HepG2 (cell line): Measurements from ENCODE around the gene LHFPL6. TPM values are rescaled to one million over a fixed set of nuclear protein-coding genes. Genes with fewer than 3 reads are reported as not detected.

Experiments used
- ATAC-seq: fragments of 200-7000 bp; cut with Tn5 transposase; 3 replicates; pipeline ENCODE4 v1.9.1; 2020; ENCODE audit warnings: mild to moderate bottlenecking, moderate library complexity
- BruUV-seq: library from RNA; stranded (reverse); fragments of 400-500 nt; replicated peaks from 2 replicates; lab custom pipeline; 2021; lab: Mats Ljungman, UMichigan
- CTCF ChIA-PET: fragments of 300-600 bp; formaldehyde crosslinking; extraction: SDS; loops from one replicate; lab custom pipeline; 2021; ENCODE audit warnings: low total read pairs, inconsistent platforms, low intra/inter-chr PET ratio; lab: Yijun Ruan, JAX
- POLR2A ChIA-PET: fragments of 350-600 bp; sonication (Branson Sonifier 250); formaldehyde crosslinking; loops from one replicate; lab custom pipeline; 2020; ENCODE audit warnings: antibody characterized with exemption, inconsistent platforms; lab: Yijun Ruan, JAX
- DNase-seq: peaks from one replicate; pipeline ENCODE4 v3.0.0-alpha.2; 2015; ENCODE audit warnings: low spot score
- FAIRE-seq: peaks from 3 replicates; lab custom pipeline; 2011; peaks lifted over from hg19 to GRCh38; lab: Jason Lieb, UNC
- H2AFZ ChIP-seq: one replicate; pipeline ENCODE4 v1.6.1; 2011; ENCODE audit warnings: low read length, inconsistent platforms
- H3K27ac ChIP-seq: fragments of 300-600 bp; 3 replicates; pipeline ENCODE4 v1.8.0; 2011; ENCODE audit warnings: mixed run types, mild to moderate bottlenecking, mixed read lengths, low read length, inconsistent platforms; ENCODE audit not compliant: insufficient read depth; ENCODE audit errors: extremely low read length
- H3K27me3 ChIP-seq, 2 experiments: fragments of 200-600 bp in 1 of 2; 2 replicates in 1 of 2; 3 replicates in 1 of 2; pipeline versions ENCODE4 v1.6.0 to v1.8.0; 2011; ENCODE audit warnings: low read length in 2 of 2, mild to moderate bottlenecking in 2 of 2, moderate library complexity in 2 of 2, inconsistent platforms in 1 of 2; ENCODE audit not compliant: insufficient read depth in 2 of 2, control insufficient read depth in 1 of 2
- H3K36me3 ChIP-seq, 2 experiments: fragments of 200-600 bp in 1 of 2; replicated peaks in 1 of 2; 2 replicates in 1 of 2; 3 replicates in 1 of 2; pipeline versions ENCODE4 v1.5.1 to v1.8.0; 2011; ENCODE audit warnings: low read length in 2 of 2, inconsistent platforms in 1 of 2; ENCODE audit not compliant: insufficient read depth in 2 of 2, control insufficient read depth in 1 of 2
- H3K4me1 ChIP-seq: 2 replicates; pipeline ENCODE4 v1.5.1; 2012; ENCODE audit warnings: low read length, inconsistent platforms; ENCODE audit not compliant: insufficient read depth
- H3K4me2 ChIP-seq: 2 replicates; pipeline ENCODE4 v1.6.0; 2011; ENCODE audit warnings: low read depth, low read length, inconsistent platforms
- H3K4me3 ChIP-seq, 3 experiments: fragments of 200-600 bp in 1 of 3; sonication (generic), shearing (Covaris generic) in 1 of 3; replicated peaks in 1 of 3; 2 replicates each; pipeline ENCODE4 v1.5.1; 2011 to 2016; ENCODE audit warnings: low read length in 3 of 3, inconsistent platforms in 2 of 3, low read depth in 2 of 3, mild to moderate bottlenecking in 2 of 3, control low read depth in 1 of 3, mixed read lengths in 1 of 3; ENCODE audit not compliant: insufficient read depth in 1 of 3
- H3K79me2 ChIP-seq: one replicate; pipeline ENCODE4 v1.6.1; 2011; ENCODE audit warnings: low read length, inconsistent platforms; ENCODE audit not compliant: insufficient read depth
- H3K9ac ChIP-seq: 2 replicates; pipeline ENCODE4 v1.6.0; 2011; ENCODE audit warnings: mild to moderate bottlenecking, low read depth, low read length, inconsistent platforms; ENCODE audit not compliant: insufficient read depth
- H3K9me3 ChIP-seq: 2 replicates; pipeline ENCODE4 v1.5.1; 2012; ENCODE audit warnings: mild to moderate bottlenecking, low read length
- H4K20me1 ChIP-seq: 2 replicates; pipeline ENCODE4 v1.6.0; 2011; ENCODE audit warnings: inconsistent platforms, mild to moderate bottlenecking, low read length, moderate library complexity; ENCODE audit not compliant: insufficient read depth
- ETS1 ChIP-seq: sonication (generic); formaldehyde crosslinking; IDR thresholded peaks from 2 replicates; pipeline ENCODE4 v1.4.0; 2020; ENCODE audit warnings: missing genetic modification reagents
- FOXM1 ChIP-seq: sonication (generic); formaldehyde crosslinking; IDR thresholded peaks from 2 replicates; pipeline ENCODE4 v1.5.0; 2020; ENCODE audit warnings: missing genetic modification reagents
- HMGXB4 ChIP-seq, 2 experiments: sonication (generic) in 1 of 2; formaldehyde crosslinking in 1 of 2; IDR thresholded peaks; 2 replicates each; pipeline versions ENCODE4 v1.4.0 to v1.6.1; 2018 to 2020; ENCODE audit warnings: missing genetic modification reagents in 2 of 2, borderline replicate concordance in 1 of 2, low read depth in 1 of 2, mild to moderate bottlenecking in 1 of 2, missing biosample characterization in 1 of 2
- IRX3 ChIP-seq: sonication (generic); formaldehyde crosslinking; IDR thresholded peaks from 2 replicates; pipeline ENCODE4 v1.8.1; 2023; ENCODE audit warnings: mild to moderate bottlenecking, low read depth, missing genetic modification reagents, borderline replicate concordance
- PAF1 ChIP-seq: IDR thresholded peaks from 2 replicates; pipeline ENCODE4 v1.6.1; 2016; ENCODE audit warnings: missing genetic modification reagents, missing compliant biosample characterization
- PBX3 ChIP-seq: sonication (generic); formaldehyde crosslinking; IDR thresholded peaks from 2 replicates; pipeline ENCODE4 v1.8.1; 2023; ENCODE audit warnings: missing genetic modification reagents, inconsistent platforms, borderline replicate concordance
- PITX1 ChIP-seq: sonication (generic); formaldehyde crosslinking; IDR thresholded peaks from 2 replicates; pipeline ENCODE4 v1.5.1; 2020; ENCODE audit warnings: mild to moderate bottlenecking, missing genetic modification reagents
- POGZ ChIP-seq: sonication (generic); formaldehyde crosslinking; IDR thresholded peaks from 2 replicates; pipeline ENCODE4 v1.4.0; 2020; ENCODE audit warnings: mild to moderate bottlenecking, missing genetic modification reagents
- REPIN1 ChIP-seq: sonication (generic); formaldehyde crosslinking; IDR thresholded peaks from 2 replicates; pipeline ENCODE4 v1.8.0; 2022; ENCODE audit warnings: missing genetic modification reagents, low read depth, mild to moderate bottlenecking, borderline replicate concordance
- RXRA ChIP-seq: sonication (generic); formaldehyde crosslinking; IDR thresholded peaks from 2 replicates; pipeline ENCODE4 v1.5.1; 2020; ENCODE audit warnings: missing genetic modification reagents
- SRF ChIP-seq: IDR thresholded peaks from 2 replicates; pipeline ENCODE4 v1.6.1; 2011; ENCODE audit warnings: mild to moderate bottlenecking, low read depth, low read length, moderate library complexity
- TFAP4 ChIP-seq: sonication (generic); IDR thresholded peaks from 2 replicates; pipeline ENCODE4 v1.6.1; 2016; ENCODE audit warnings: low read depth, borderline replicate concordance
- TFDP2 ChIP-seq: sonication (generic); formaldehyde crosslinking; IDR thresholded peaks from 2 replicates; pipeline ENCODE4 v1.4.0; 2020; ENCODE audit warnings: missing genetic modification reagents
- ZBTB38 ChIP-seq: sonication (generic); formaldehyde crosslinking; IDR thresholded peaks from 2 replicates; pipeline ENCODE4 v1.5.1; 2020; ENCODE audit warnings: mild to moderate bottlenecking, missing genetic modification reagents
- ZNF253 ChIP-seq: sonication (generic); formaldehyde crosslinking; IDR thresholded peaks from 2 replicates; pipeline ENCODE4 v1.8.0; 2022; ENCODE audit warnings: mild to moderate bottlenecking, missing genetic modification reagents, borderline replicate concordance
- ZNF329 ChIP-seq: sonication (generic); formaldehyde crosslinking; IDR thresholded peaks from 2 replicates; pipeline ENCODE4 v1.9.0; 2021; ENCODE audit warnings: low read depth, mild to moderate bottlenecking, missing genetic modification reagents
- ZNF510 ChIP-seq: sonication (generic); formaldehyde crosslinking; IDR thresholded peaks from 2 replicates; pipeline ENCODE4 v1.4.0; 2020; ENCODE audit warnings: low read depth, mild to moderate bottlenecking, missing genetic modification reagents
- ZNF558 ChIP-seq: sonication (generic); formaldehyde crosslinking; IDR thresholded peaks from 2 replicates; pipeline ENCODE4 v1.9.0; 2022; ENCODE audit warnings: mild to moderate bottlenecking, missing genetic modification reagents, borderline replicate concordance
- WGBS: methylation state at CpG from one replicate; pipeline ENCODE4 v1.1.6; 2017; ENCODE audit warnings: low lambda C conversion rate; 5-methylcytosine and 5-hydroxymethylcytosine counted together
- in situ Hi-C: cut with HindIII; loops from 2 replicates; pipeline ENCODE4 v1.10.0; 2017; ENCODE audit warnings: low pct_unique_long_range_greater_than_20kb; ENCODE audit not compliant: extremely low pct_ligation_motif_present
- intact Hi-C: fragments of 100-400 bp; cut with micrococcal nuclease; formaldehyde crosslinking; loops from one replicate; pipeline ENCODE4 v1.10.0; 2022; ENCODE audit not compliant: unreplicated experiment
- polyA plus RNA-seq, 8 experiments: library from polyadenylated mRNA; depleted of rRNA in 3 of 8; stranded (reverse) in 7 of 8; unstranded in 1 of 8; fragments of >200 nt; fragmentation: Illumina TruSeq in 4 of 8; extraction: Trizol in 4 of 8; gene quantifications; 2 replicates each; pipeline versions ENCODE4 v1.2.1 to v1.2.3, GENCODE V29; 2011 to 2016; ENCODE audit warnings: low read depth in 4 of 8, missing spikeins in 1 of 8, mixed read lengths in 1 of 8; ENCODE audit not compliant: insufficient read depth in 1 of 8
- total RNA-seq, 5 experiments: library from RNA; depleted of rRNA; stranded (reverse); fragments of >200 nt; fragmentation: Illumina TruSeq; extraction: Trizol; gene quantifications; 2 replicates each; pipeline ENCODE4 v1.2.3, GENCODE V29; 2016; ENCODE audit warnings: low read depth in 1 of 5

The LHFPL6 gene
- total and polyA plus RNA-seq, 2 of the 13 experiments (the other 11 are each of a cell fraction or from before 2014, with no cell fraction given) = not detected

- TF ChIP-seq HMGXB4 (CRISPR knock-in tag; IDR thresholded peaks at IDR 0.05; ENCODE audit: borderline replicate concordance in 1 of 2, low read depth in 1 of 2) (no peak), ZNF558 (CRISPR knock-in tag) (no peak), ZNF510 (CRISPR knock-in tag) (no peak)
These were observed 267.3 kb downstream of the LHFPL6 start (continued) for GRCh38 chr13:39335721-39336120.

DNA sequence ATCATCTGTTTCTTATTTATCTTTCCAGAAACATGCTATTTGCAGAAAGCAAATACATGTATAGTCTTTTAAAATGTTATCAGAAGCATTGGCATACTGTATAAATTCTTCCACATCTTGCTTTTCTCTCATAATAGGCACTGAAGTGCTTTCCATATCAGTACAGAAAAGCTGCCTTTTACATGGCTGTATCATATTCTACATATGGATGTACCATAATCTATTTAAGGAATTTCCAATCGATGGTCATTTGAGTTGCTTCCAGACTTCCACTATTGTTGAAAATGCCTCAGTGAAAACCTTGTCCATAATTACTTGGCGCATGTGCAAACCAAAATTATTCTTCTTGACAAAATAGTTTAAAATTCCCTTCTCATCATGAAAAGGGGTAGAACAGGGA, 272.5 kb downstream of the LHFPL6 start:
- POLR2A ChIA-PET = no interaction called here
- Histone ChIP-seq H3K4me1 (no peaks in the 10 kb centered on the region), H3K4me2 (no peak overlapping the region), H3K4me3 (no peak overlapping the region), H3K79me2 (no peaks in the 10 kb centered on the region), H2AFZ (no peak overlapping the region), H3K9me3 (no peaks in the 10 kb centered on the region), H3K27ac (no peak overlapping the region), H3K36me3 (no peaks in the 10 kb centered on the region), H4K20me1 (no peaks in the 10 kb centered on the region), H3K27me3 (no peaks in the 10 kb centered on the region), H3K9ac (no peak overlapping the region)
- FAIRE-seq = no peak
- in situ Hi-C loops (no loop called here), intact Hi-C loops (no loop called here)
- BruUV-seq = no TSS peak
- TF ChIP-seq ETS1 (CRISPR knock-in tag) (no peak), PITX1 (no peak), FOXM1 (CRISPR knock-in tag) (no peak), POGZ (CRISPR knock-in tag) (no peak), RXRA (CRISPR knock-in tag) (no peak), ZNF329 (CRISPR knock-in tag) (no peak), PBX3 (no peak), TFAP4 (no peak), ZNF253 (CRISPR knock-in tag) (no peak), ZBTB38 (no peak), TFDP2 (CRISPR knock-in tag) (no peak), PAF1 (CRISPR knock-in tag) (no peak), IRX3 (CRISPR knock-in tag) (no peak), REPIN1 (CRISPR knock-in tag) (no peak), SRF (no peak)
- WGBS = 17% methylated on average over 2 of the region's 2 CpGs
- ATAC-seq = no peak
- DNase-seq = no peak
- CTCF ChIA-PET = no interaction called here
